Mesenchymal stem cell (in vitro differentiated cells and primary cell): ENCODE measurements around the gene ZNF592.

Experiments
- DNase-seq: peaks from one replicate; pipeline ENCODE4 v3.0.0-alpha.2; 2013
- H2AFZ ChIP-seq: one replicate; pipeline ENCODE4 v1.6.1; 2013; ENCODE audit warnings: low read depth, mild to moderate bottlenecking, control low read depth, inconsistent platforms, low read length, moderate library complexity
- H2AK5ac ChIP-seq: 2 replicates; pipeline ENCODE4 v1.6.1; 2013; ENCODE audit warnings: low read length, moderate library complexity, mild to moderate bottlenecking, inconsistent platforms; ENCODE audit not compliant: severe bottlenecking
- H2BK120ac ChIP-seq: one replicate; pipeline ENCODE4 v1.6.1; 2013; ENCODE audit warnings: low read depth, mild to moderate bottlenecking, inconsistent platforms, low read length, moderate library complexity
- H2BK12ac ChIP-seq, 2 experiments: one replicate each; pipeline ENCODE4 v1.6.1; 2013; ENCODE audit warnings: inconsistent platforms in 2 of 2, low read length in 2 of 2, mild to moderate bottlenecking in 2 of 2, moderate library complexity in 2 of 2, control low read depth in 1 of 2
- H2BK15ac ChIP-seq: one replicate; pipeline ENCODE4 v1.6.1; 2013; ENCODE audit warnings: mild to moderate bottlenecking, low read depth, inconsistent platforms; ENCODE audit not compliant: poor library complexity, severe bottlenecking
- H2BK5ac ChIP-seq: 2 replicates; pipeline ENCODE4 v1.6.1; 2013; ENCODE audit warnings: low read depth, mild to moderate bottlenecking, low read length, control low read depth, inconsistent platforms; ENCODE audit not compliant: poor library complexity, severe bottlenecking
- H3K14ac ChIP-seq, 2 experiments: one replicate each; pipeline ENCODE4 v1.6.1; 2013; ENCODE audit warnings: inconsistent platforms in 2 of 2, low read length in 2 of 2, control low read depth in 1 of 2, mild to moderate bottlenecking in 1 of 2, moderate library complexity in 1 of 2
- H3K18ac ChIP-seq, 2 experiments: one replicate each; pipeline ENCODE4 v1.6.1; 2013; ENCODE audit warnings: inconsistent platforms in 2 of 2, low read length in 2 of 2, control low read depth in 1 of 2, low read depth in 1 of 2, mild to moderate bottlenecking in 1 of 2
- H3K23ac ChIP-seq, 2 experiments: one replicate each; pipeline ENCODE4 v1.6.1; 2013; ENCODE audit warnings: inconsistent platforms in 2 of 2, low read length in 2 of 2, mild to moderate bottlenecking in 2 of 2, moderate library complexity in 2 of 2, control low read depth in 1 of 2
- H3K27ac ChIP-seq: 2 replicates; pipeline ENCODE4 v1.5.1; 2013; ENCODE audit warnings: mild to moderate bottlenecking, moderate library complexity, low read length, control low read depth, inconsistent platforms; ENCODE audit not compliant: poor library complexity, severe bottlenecking
- H3K27me3 ChIP-seq, 2 experiments: 2 replicates each; pipeline versions ENCODE4 v1.6.1 to v1.7.0; 2013; ENCODE audit warnings: low read length in 2 of 2, mild to moderate bottlenecking in 2 of 2, moderate library complexity in 2 of 2, control low read depth in 1 of 2, inconsistent platforms in 1 of 2; ENCODE audit not compliant: control insufficient read depth in 1 of 2, insufficient read depth in 1 of 2
- H3K36me3 ChIP-seq, 2 experiments: 2 replicates each; pipeline versions ENCODE4 v1.6.1 to v1.7.0; 2013; ENCODE audit warnings: low read length in 2 of 2, control low read depth in 1 of 2, inconsistent platforms in 1 of 2, low read depth in 1 of 2, mild to moderate bottlenecking in 1 of 2; ENCODE audit not compliant: insufficient read depth in 2 of 2, control insufficient read depth in 1 of 2
- H3K4ac ChIP-seq, 2 experiments: one replicate each; pipeline ENCODE4 v1.6.1; 2013; ENCODE audit warnings: inconsistent platforms in 2 of 2, low read length in 2 of 2, mild to moderate bottlenecking in 2 of 2, moderate library complexity in 2 of 2, control low read depth in 1 of 2, low read depth in 1 of 2
- H3K4me1 ChIP-seq: 2 replicates; pipeline ENCODE4 v1.6.1; 2013; ENCODE audit warnings: low read depth, low read length, control low read depth; ENCODE audit not compliant: control insufficient read depth, insufficient read depth
- H3K4me2 ChIP-seq: 2 replicates; pipeline ENCODE4 v1.6.1; 2013; ENCODE audit warnings: low read length, mild to moderate bottlenecking, inconsistent platforms; ENCODE audit not compliant: poor library complexity, severe bottlenecking
- H3K4me3 ChIP-seq, 2 experiments: 2 replicates each; pipeline versions ENCODE4 v1.5.1 to v1.7.0; 2013; ENCODE audit warnings: low read length in 2 of 2, mild to moderate bottlenecking in 2 of 2, control low read depth in 1 of 2, low read depth in 1 of 2; ENCODE audit not compliant: insufficient read depth in 1 of 2
- H3K79me1 ChIP-seq: replicated peaks from 2 replicates; pipeline ENCODE4 v1.6.1; 2013; ENCODE audit warnings: mild to moderate bottlenecking, control low read depth, low read length, inconsistent platforms; ENCODE audit not compliant: poor library complexity, severe bottlenecking
- H3K9ac ChIP-seq: 2 replicates; pipeline ENCODE4 v1.7.0; 2013; ENCODE audit warnings: mild to moderate bottlenecking, low read length, moderate library complexity
- H3K9me3 ChIP-seq: 2 replicates; pipeline ENCODE4 v1.7.0; 2013; ENCODE audit warnings: mild to moderate bottlenecking, low read length; ENCODE audit not compliant: control insufficient read depth
- H4K8ac ChIP-seq: one replicate; pipeline ENCODE4 v1.6.1; 2013; ENCODE audit warnings: inconsistent platforms, mild to moderate bottlenecking, low read length, moderate library complexity
- H4K91ac ChIP-seq: one replicate; pipeline ENCODE4 v1.6.1; 2013; ENCODE audit warnings: mild to moderate bottlenecking, low read length, inconsistent platforms
- WGBS: methylation state at CpG from one replicate; pipeline ENCODE4 v1.1.7; 2013; ENCODE audit warnings: mixed read lengths; 5-methylcytosine and 5-hydroxymethylcytosine counted together

Gene ZNF592

GRCh38 chr15:84747416-84748273, 747 bp upstream of the ZNF592 start:
- Histone ChIP-seq H3K4me1 (peaks cover 17% of the 10 kb centered on the region), H3K79me1 (peaks cover 8% of the 10 kb centered on the region), H3K9ac (peak overlapping the region; percentile 98), H3K36me3 (peaks cover 2 to 5% of the 10 kb centered on the region in 2 experiments), H3K27ac (peak overlapping the region; percentile 81), H3K4me3 (peak overlapping the region; percentile 88 to 91), H2AFZ (peak overlapping the region; percentile 39), H4K91ac (peak overlapping the region; percentile 90), H2BK12ac (peak overlapping the region in 1 of 2 experiments; percentile 49), H2AK5ac (no peak overlapping the region), H3K27me3 (no peaks in the 10 kb centered on the region), H2BK5ac (peak overlapping the region; percentile 32), H3K4ac (peak overlapping the region; percentile 73 to 76), H2BK120ac (peak overlapping the region; percentile 98), H3K18ac (peak overlapping the region; percentile 71 to 87), H3K4me2 (peak overlapping the region; percentile 61), H2BK15ac (peak overlapping the region; percentile 80), H3K23ac (peak overlapping the region in 1 of 2 experiments; percentile 5), H4K8ac (peak overlapping the region; percentile 94), H3K9me3 (no peaks in the 10 kb centered on the region), H3K14ac (peak overlapping the region in 1 of 2 experiments; percentile 69)
- WGBS: 3% methylated on average over 32 of the region's 46 CpGs
- peak; percentile 82 for DNase-seq

- Histone ChIP-seq H2BK120ac (peak overlapping the region; percentile 92), H3K27me3 (no peaks in the 10 kb centered on the region), H2AK5ac (peak overlapping the region; percentile 17), H3K36me3 (peaks cover 2 to 5% of the 10 kb centered on the region in 2 experiments), H3K18ac (peak overlapping the region; percentile 88 to 94), H2BK15ac (no peak overlapping the region), H2BK5ac (no peak overlapping the region), H3K79me1 (peaks cover 8% of the 10 kb centered on the region), H3K14ac (peak overlapping the region in 1 of 2 experiments; percentile 96), H3K9me3 (no peaks in the 10 kb centered on the region), H3K27ac (peak overlapping the region; percentile 59), H2BK12ac (peak overlapping the region in 1 of 2 experiments; percentile 66), H4K91ac (peak overlapping the region; percentile 85), H3K4me1 (peaks cover 20% of the 10 kb centered on the region), H3K4me3 (peak overlapping the region; percentile 91 to 97), H3K4ac (peak overlapping the region in 1 of 2 experiments; percentile 98), H2AFZ (no peak overlapping the region), H3K4me2 (peak overlapping the region; percentile 71), H3K9ac (peak overlapping the region; percentile 98), H3K23ac (peak overlapping the region; percentile 37 to 77), H4K8ac (no peak overlapping the region)
- peak; percentile 58 for DNase-seq
- 23% methylated on average over 15 of the region's 15 CpGs for WGBS
Measured at GRCh38 chr15:84749111-84749991, 959 bp downstream of the ZNF592 start.

- Histone ChIP-seq H3K4me3 (peak overlapping the region in 1 of 2 experiments; percentile 60), H3K18ac (no peak overlapping the region), H2BK15ac (no peak overlapping the region), H2AFZ (no peak overlapping the region), H4K91ac (no peak overlapping the region), H3K27ac (no peak overlapping the region), H4K8ac (no peak overlapping the region), H2BK5ac (no peak overlapping the region), H2BK12ac (no peak overlapping the region), H2AK5ac (no peak overlapping the region), H3K4ac (no peak overlapping the region), H2BK120ac (no peak overlapping the region), H3K14ac (no peak overlapping the region), H3K4me1 (peaks cover 21% of the 10 kb centered on the region), H3K4me2 (peak overlapping the region; percentile 56), H3K9me3 (no peaks in the 10 kb centered on the region), H3K27me3 (no peaks in the 10 kb centered on the region), H3K36me3 (peaks cover 0 to 2% of the 10 kb centered on the region in 2 experiments), H3K23ac (no peak overlapping the region), H3K79me1 (peaks cover 8% of the 10 kb centered on the region), H3K9ac (peak overlapping the region; percentile 69)
- WGBS: 81% methylated on average over 2 of the region's 2 CpGs
- no peak for DNase-seq
Measured at GRCh38 chr15:84750583-84751092, 2.2 kb downstream of the ZNF592 start.
